ENCODE measurements around the gene EXOC3L1.

EXOC3L1 gene

DNA sequence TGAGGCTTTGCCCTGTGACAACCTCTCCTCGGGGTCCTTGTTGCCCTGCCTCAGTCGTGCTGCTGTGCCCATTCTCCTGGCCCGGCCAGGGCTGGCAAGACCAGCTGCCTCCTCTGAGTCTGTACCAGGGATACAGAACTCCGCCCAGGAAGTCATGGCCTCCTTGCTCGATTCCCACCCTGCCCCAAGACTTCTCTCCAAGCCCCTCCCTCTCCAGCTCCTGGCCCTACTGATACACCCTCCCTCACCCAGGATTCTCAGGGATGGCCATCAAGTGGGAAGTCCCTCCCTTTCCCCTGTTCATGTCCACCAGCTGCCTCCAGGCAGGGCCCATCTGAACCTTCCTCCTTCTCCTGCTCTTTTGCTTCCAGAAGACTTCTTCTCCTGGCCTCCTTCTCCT, 25.8 kb upstream of the EXOC3L1 start:
- DNase-seq (ENCODE audit: low read depth) = no peak

DNA sequence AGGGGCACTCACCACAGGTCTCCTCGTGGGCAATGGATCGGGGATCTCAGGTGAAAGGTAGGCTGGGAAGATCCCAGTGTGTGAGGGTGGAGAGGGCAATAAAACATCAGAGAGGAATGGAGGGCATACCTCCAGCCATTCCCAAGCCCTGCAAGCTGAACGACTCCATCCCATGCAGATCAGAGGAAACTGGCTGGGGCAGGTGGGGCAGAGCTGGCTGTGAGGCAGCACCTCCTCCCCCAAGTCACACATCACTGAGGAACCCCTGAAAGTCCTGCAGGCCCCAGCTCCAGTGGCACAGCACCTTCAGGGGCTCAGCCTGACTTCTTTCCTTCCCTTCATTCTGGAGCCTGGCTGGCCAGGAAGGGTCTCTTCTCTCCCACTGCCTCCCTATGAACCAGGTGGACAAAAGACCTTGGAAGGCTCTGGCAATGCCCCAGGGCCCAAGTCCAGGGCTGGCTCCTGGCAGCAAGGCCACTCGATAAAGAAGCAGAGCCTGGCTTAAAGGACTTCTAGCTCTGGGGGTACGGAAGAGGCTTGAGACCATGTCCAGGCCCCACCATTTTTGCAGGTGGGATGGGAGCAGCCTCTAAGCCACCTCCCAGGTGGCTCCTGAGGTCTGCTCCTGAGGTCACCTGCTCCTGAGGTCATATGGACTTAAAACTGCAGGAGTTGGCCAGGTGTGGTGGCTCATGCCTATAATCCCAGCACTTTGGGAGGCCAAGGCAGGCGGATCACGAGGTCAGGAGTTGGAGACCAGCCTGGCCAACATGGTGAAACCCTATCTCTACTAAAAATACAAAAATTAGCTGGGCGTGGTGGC, 23.5 kb upstream of the EXOC3L1 start:
- no peak for DNase-seq (ENCODE audit: low read depth)

DNA sequence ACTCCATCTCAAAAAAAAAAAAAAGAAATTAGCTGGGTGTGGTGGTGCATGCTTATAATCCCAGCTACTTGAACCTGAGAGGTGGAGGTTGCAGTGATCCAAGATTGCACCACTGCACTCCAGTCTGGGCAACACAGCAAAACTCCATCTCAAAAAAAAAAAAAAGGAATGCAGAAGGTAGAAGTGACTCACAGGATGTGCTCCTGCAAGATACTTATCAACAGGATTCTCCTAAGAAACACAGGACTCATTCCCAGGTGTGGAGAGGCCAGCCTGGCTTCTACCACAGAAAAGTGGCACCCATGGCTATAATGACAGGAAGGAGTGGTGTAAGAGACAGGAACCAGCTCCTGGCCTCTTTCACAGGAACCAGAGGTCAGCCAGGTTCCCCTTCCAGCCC, 22.8 kb upstream of the EXOC3L1 start:
- no peak for DNase-seq (ENCODE audit: low read depth)

DNA sequence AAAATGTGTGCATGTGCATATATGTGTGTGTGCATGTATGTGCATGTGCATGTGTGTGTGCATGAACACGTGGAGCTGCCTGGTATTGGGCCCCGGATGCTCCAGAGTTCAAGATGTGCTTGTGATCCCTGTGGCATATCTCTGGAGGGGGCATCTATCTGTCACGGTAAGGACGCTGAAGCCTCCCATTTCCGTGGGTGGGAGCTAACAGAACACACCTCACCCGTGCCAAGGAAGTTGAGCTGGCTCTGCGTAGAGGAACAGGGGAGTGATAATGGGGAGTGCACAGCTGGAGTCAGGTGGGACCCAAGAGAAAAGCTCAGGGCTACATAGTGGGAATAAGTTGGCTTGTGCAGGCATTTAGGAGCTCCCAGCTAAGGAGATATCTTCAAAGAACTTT, 21.7 kb upstream of the EXOC3L1 start:
- no peak for DNase-seq (ENCODE audit: low read depth)

DNA sequence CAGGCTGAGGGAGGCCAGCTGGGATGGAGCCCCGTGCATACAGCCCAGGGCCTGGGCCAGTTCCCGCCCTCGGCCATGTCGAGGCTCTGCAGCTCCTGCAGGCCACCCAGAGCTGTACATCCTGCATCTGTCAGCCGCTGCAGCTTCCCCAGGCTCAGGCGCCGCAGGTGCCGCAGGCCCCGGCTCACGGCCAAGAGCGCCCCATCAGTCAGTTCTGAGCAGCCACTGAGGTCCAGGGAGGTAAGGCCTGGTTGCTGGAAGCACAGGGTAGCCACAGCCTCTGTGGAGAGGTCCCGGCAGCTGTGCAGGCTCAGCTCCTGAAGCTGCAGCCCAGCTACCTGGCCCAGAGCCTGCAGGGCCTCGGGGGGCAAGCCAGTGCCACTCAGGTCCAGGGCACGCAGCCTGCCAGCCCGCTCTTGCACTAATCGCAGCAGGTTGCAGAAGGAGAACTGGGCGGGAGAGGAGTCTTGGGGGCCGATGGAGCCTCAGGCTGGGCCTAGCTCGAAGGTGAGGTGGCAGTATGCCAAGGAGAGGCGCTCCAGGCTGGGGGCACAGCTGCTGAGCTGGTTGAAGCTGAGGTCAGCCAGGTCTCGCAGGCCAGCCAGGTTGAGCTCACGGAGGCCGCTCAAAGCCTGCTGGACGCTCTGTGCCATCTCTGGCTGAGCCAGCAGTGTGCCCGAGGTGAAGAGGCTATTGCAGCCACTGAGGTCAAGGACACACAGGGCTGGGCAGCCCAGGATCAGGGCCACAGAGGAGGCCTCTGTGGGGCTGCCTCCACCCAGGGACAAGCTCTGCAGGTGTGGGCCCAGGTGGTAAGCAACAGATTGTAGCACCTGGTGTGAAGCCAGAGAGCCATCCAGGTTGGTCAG, 20.4 kb upstream of the EXOC3L1 start:
- no peak for DNase-seq (ENCODE audit: low read depth)

DNA sequence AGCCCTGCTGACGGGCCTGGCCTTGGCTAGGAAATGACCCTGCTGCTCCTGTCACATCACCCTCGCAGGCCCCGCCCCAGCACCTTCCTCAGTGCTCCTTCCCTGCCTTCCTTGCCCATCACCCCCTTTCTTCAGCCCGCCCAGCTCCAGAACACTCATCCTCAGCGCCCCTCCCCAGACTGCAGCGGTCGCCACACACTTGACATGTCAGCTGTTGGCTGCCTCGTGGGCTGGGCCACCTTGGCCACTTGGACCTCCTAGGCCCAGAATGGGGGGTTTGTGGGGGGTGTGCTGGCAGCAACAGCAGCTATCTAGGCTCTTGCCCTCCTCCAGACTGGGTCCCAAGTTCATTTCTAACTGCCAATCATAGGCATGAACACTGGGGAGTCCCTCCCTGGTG, 19.6 kb upstream of the EXOC3L1 start:
- no peak for DNase-seq (ENCODE audit: low read depth)

DNA sequence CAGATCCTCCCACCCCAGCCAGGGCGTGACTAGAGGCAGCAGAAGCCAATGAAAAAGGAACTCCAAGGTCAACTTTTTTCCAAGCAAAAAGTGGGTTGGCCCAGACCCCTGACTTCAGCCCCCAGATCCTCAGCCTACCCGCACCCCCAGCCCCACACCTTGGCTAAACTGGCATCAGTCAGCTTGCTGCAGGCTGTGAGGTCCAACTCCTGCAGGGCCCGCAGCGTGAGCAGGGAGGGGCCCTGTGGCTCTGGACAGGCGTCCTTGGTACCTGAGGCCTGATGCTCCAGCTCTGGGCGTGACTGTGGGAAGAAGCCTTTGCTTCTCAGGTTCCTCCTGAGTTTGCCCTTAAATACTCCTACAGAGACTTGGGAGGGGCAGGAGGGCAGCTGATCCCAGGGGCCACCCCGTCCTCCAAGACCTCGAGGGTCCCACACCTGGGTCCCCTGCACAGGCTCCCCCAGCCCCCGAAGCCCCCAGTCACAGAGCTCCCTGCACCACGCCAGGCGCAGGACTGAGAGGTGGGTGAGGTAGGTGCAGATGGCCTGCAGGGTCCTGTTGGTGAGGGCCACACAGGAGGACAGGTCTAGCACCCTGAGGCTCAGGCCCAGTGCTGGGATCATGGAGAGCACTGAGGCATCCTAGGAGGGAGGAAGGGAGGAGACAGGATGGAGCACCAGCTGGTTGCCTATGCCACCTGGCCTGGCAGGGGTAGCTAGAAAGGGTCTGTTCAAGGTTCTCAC, 18.4 kb upstream of the EXOC3L1 start:
- DNase-seq (ENCODE audit: low read depth) = no peak

DNA sequence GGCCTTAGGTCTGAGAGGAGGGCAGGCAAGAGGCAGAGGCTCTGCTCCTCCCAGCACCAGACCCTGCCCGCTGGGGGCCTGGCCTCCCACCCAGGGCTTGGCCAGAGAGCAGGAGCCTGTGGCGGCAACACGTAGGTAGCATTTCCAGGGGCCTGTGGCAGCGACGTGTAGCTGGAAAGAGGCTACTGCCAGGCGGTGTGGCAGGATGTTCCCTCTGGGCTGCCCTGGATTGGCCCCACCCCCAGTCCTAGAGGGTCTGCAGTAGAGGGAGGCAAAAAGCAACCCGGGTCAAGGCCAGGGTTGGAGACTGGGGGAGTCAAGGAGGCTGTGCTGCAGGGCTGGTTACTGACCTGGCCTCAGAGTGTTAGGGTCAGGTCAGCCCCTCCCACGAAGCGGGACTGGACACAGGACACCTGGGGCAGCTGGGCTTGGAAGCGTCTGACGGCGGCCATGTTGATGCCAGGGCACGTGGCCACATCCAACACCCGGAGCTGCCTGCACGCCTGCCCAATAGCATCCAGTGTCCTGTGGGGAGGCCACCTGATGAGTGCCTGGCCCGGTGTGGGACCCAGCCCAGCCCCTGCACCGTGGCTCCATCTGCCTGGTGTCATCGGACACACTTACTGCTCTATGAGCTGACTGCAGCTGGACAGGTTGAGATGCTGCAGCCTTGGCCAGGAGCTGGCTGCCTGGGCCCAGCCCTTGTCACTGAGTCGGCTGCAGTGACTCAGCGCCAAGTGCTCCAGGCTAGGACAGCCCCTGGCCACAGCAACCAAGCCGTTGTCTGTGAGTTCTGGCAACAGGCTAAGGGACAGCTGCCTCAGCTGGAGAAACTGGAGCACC, 17.5 kb upstream of the EXOC3L1 start:
- DNase-seq (ENCODE audit: low read depth) = no peak

DNA sequence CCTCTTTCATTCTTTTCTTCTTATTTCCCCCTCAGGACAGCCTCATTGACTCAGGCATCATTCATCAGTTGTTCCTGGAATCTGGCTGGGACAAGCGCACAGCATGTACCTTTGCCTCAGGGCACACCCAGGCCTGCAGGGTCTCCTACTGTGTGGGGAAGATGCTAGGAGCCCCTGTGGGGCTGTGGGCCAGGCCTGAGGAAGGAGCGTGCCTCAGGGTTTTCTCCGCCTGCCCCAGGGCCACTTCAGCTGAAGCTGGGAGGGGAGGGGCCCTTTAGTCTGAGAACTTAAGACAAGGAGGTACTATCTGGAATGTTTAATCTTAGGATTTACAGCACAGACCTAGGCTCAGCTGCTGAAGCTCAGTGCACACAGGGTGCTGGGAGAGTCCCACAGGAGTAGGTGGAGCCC, 16.9 kb upstream of the EXOC3L1 start:
- no peak for DNase-seq (ENCODE audit: low read depth)

DNA sequence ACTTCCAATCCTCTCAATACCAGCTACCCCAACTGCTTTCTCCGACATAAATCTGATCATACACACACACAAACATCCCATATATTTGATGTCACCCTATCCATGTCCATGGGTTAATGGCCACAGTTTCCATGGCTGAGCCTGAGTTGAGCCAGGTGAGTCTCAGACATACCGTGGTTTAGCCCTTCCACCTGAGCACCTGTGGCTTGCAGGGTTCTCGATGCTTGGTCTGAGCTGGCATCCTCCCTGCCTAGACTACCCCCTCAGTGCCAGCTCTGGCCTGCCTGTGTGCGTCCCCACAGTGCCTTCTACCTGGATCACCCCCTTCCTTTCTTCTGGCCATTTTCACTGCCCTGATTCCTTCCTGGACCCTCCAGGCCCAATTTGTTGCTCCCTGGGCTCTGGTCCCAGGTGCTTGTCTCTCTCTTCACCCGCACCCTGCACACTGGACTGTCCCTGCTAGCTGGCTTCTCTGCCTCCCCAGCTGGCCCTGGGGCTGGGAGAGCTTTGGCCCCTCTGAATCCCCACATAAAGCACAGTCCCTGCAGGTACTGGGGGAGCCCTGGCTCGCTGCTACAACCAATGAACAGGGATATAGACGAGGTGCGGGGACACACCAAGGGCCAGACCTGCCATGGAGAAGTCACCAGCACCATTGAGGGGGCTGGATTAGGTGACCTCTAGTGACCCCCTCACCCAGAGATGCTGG, 16.3 kb upstream of the EXOC3L1 start:
- no peak for DNase-seq (ENCODE audit: low read depth)

DNA sequence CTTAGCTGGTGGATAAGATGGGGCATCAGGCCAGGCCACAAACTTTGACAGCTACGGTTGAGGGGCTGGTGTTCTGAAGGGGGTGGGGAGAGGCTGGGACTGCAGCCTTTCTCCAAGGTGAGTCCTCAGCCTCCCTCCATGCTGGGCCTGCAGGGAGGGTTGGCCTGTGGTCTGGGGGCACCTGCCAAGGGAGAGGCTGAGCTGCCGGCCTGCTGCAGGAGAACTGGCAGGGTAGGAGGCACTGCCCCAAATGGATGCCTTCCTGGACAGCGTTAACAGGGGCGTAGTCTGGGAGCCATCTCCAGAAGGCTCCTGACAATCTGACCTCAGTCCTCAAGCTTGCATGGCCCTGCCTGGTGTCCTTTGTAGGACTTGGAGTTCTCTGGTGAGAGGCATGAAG, 14.1 kb upstream of the EXOC3L1 start:
- DNase-seq (ENCODE audit: low read depth) = no peak

DNA sequence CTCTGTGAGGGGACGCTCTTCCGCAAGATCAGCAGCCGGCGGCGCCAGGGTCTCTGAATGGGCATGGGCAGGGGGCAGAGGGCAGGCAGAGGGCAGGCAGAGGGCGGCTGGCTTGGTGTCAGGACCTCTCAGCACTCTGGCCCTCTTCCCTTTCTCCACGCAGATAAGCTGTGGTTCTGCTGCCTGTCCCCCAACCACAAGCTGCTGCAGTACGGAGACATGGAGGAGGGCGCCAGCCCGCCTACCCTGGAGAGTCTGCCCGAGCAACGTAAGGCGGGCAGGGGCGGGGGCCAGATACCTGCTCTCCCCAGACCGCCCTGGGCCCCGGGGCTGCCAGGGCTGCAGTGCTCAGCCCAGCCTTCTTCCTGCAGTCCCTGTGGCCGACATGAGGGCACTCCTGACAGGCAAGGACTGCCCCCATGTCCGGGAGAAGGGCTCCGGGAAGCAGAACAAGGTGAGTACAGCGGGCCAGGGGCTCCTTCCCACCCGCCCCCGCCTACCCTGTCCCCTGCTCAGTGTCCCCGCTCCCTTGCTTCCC, 13.1 kb upstream of the EXOC3L1 start:
- DNase-seq (ENCODE audit: low read depth) = no peak

DNA sequence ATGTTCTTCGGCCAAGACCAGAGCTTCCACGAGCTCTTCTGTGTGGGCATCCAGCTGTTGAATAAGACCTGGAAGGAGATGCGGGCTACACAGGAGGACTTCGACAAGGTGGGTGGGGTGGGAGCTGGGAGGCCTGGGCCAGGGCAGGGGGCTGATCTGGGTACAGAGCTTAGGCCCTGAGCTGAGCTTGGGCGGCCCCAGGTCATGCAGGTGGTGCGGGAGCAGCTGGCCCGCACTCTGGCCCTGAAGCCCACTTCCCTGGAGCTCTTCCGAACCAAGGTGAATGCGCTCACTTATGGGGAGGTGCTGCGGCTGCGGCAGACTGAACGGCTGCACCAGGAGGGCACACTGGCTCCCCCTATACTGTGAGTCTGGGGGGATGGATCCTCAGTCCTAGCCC, 12.5 kb upstream of the EXOC3L1 start:
- DNase-seq (ENCODE audit: low read depth) = no peak

DNA sequence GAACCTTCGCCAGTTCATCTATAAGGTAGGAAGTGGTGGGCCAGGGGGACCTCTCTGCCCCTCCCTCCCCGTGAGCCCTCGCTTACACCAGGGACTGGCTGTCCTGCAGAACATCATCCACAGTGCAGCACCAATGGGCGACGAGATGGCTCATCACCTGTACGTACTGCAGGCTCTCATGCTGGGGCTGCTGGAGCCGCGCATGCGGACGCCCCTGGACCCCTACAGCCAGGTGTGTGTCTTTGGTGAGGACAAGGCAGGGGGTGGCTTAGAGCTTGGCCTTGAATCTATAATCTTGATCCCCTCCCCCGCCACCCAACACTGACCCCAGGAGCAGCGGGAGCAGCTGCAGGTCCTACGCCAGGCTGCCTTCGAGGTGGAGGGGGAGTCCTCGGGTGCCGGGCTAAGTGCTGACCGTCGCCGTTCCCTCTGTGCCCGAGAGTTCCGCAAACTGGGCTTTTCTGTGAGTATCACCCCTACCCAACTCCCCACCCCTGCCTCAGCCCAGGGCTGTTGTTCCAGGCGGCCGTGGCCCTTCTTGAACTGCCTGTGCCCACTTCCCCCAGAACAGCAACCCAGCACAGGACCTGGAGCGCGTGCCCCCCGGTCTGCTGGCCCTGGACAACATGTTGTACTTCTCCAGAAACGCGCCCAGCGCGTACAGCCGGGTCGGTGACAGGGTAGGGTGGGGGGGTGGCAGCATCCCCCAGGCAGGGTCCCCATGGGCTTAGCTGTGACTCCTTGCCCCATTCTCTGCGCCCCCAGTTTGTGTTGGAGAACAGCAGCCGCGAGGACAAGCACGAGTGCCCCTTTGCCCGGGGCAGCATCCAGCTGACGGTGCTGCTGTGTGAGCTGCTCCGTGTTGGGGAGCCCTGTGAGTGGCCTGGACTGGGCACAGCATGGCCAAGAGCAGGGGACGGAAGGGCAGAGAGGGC, 11.7 kb upstream of the EXOC3L1 start:
- DNase-seq (ENCODE audit: low read depth) = no peak

DNA sequence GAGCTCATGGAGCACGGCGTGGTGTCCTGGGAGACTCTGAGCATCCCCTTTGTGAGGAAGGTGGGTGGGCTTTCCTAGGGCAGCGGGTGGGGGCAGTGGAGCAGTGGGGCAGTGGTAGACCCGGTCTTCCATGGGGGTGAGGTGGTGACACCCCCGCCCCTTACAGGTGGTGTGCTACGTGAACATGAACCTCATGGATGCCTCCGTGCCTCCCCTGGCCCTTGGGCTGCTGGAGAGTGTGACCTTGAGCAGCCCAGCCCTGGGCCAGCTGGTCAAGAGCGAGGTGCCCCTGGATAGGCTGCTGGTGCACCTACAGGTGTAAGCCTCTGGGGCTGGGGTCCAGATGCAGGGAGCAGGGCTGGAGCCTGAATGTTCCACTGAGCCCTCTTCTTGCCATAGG, 10.6 kb upstream of the EXOC3L1 start:
- DNase-seq (ENCODE audit: low read depth) = no peak

DNA sequence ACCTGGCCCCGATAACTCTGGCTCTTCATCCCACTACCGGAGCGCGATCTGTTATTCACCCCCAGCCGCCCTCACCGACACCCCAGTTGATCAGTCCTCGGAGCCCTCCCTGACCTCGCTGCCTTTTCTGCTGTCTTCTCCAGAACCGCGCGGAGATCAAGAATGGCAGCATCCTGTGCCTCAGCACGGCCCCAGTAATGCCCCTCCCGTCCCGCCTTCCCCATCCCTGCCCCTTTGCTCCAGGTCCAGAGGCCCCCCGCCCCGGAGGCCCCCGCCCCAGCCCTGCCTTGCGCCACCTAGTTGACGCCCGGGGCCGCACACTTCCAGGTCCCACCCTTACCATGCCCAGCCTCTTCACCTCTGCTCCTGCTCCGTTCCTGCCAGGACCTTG, 9.9 kb upstream of the EXOC3L1 start:
- DNase-seq (ENCODE audit: low read depth) = no peak

DNA sequence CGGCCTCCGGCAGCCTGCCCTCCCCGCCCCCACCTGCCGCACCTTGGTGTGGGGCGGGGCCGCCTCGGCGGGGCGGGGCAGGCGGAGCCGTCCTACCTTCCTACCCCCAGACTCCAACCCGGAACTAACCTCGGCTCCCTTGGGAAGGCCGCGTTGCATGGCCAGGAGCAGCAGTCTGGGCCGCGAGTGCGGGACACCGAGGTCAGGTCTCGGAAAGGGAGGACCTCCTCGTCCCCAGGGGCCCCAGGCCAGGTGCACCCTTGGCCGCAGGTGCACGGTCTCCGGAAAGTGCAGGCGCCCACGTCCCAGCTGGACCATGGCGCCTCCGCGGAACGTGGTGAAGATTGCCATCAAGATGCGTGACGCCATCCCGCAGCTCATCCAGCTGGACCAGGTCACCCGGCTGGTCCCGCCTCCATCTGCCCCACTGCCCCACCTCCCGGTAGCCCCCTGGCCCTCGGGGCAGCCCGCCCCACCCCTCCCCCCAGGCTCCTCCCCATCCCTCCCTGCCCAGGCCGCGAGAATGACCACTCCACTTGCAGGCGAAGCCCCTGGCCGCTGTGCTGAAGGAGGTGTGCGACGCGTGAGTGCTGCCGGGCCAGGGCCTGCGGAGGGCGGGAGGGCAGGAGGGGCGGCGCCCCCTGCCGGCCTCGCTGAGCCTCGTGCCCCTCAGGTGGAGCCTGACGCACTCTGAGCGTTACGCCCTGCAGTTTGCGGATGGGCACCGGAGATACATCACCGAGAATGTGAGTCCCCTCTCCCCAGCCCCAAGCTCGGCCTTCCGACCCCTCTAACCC, 9.3 kb upstream of the EXOC3L1 start, which contains the start of gene ELMO3:
ELMO3 (plus strand) TSS at position 121 of the 797 bp plus-strand sequence; CDS start at position 317, 196 bp downstream.
- no peak for DNase-seq (ENCODE audit: low read depth)

DNA sequence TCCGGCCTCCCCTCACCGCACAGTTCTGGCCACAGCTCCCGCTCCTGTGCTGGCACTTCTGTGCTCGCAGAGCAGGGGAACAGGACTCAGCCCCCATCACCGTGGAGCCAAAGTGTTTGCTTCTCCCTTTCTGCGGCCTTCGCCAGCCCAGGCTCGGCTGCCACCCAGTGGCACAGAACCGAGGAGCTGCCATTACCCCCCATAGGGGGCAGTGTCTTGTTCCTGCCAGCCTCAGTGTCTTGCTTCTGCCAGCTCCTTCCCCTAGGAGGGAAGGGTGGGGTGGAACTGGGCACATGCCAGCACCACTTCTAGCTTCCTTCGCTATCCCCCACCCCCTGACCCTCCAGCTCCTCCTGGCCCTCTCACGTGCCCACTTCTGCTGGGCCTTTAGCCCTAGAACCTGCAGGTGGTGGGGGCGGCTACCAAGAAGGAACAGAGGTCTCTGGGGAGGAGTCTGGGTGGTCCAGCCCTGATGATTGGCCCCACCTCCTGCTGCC, 8.3 kb upstream of the EXOC3L1 start:
- no peak for DNase-seq (ENCODE audit: low read depth)

DNA sequence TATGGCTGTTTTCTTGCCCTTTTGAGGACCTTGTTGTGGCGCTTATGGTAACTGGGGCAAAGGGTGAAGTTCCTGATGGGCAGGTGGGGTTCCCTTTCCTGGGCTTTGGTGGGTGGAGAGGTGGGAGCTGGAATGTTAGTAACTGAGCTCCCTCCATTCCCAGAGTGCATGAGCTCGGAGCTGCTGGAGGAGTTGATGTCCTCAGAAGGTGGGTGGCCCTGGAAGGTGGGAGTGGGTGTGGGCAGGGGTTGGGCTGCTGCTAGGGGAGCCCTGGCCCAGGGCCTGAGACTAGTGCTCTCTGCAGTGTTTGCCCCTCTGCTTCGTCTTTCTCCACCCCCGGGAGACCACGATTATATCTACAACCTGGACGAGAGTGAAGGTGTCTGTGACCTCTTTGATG, 7.8 kb upstream of the EXOC3L1 start:
- DNase-seq (ENCODE audit: low read depth) = no peak

Data from activated T-cell treated with anti-CD3 and anti-CD28 coated beads for 48 hours (primary cell).